Astrocyte (in vitro differentiated cells and primary cell): ENCODE results near the gene ADGRA1.

ENCODE experiments used
- EZH2 ChIP-seq: IDR thresholded peaks from 2 replicates; pipeline ENCODE4 v1.6.1; 2012; ENCODE audit warnings: mild to moderate bottlenecking, low read length, inconsistent platforms; ENCODE audit not compliant: insufficient read depth
- TF ChIP-seq, protein P1 (sequence below): IDR thresholded peaks from 2 replicates; pipeline ENCODE4 v1.5.1; 2011; ENCODE audit warnings: low read depth, mild to moderate bottlenecking, inconsistent platforms, low read length, moderate library complexity; ENCODE audit not compliant: insufficient read depth

DNA sequence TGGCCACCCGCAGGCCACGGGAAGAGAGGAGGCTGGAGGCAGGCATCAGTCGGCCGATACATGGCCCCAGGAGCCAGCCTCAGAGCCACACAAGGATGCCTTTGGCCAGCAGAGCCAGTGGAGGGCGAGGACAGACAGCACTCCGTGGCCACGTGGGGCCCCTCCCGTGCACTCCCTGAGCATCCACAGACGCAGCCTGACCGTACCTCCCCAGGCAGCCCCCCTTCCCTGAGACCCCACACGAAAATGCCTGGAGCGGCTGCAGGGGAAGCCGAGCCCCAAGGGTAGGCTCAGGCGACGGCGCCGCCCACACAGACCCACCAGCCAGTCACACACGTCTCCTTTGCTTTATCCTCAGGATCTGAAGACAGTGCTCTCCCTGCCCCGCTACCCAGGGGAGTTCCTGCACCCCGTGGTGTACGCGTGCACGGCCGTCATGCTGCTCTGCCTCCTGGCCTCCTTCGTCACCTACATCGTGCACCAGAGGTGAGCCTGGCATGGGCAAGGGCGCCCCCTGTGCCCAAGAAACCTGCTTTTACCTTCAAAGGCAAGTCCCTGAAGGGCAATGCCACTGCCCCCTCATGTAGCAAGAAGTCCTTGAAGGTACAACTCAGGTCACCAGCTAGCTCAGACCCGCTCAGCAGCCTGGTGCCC lies 9.0 kb downstream of the ADGRA1 start:
- TF ChIP-seq, protein P1, sequence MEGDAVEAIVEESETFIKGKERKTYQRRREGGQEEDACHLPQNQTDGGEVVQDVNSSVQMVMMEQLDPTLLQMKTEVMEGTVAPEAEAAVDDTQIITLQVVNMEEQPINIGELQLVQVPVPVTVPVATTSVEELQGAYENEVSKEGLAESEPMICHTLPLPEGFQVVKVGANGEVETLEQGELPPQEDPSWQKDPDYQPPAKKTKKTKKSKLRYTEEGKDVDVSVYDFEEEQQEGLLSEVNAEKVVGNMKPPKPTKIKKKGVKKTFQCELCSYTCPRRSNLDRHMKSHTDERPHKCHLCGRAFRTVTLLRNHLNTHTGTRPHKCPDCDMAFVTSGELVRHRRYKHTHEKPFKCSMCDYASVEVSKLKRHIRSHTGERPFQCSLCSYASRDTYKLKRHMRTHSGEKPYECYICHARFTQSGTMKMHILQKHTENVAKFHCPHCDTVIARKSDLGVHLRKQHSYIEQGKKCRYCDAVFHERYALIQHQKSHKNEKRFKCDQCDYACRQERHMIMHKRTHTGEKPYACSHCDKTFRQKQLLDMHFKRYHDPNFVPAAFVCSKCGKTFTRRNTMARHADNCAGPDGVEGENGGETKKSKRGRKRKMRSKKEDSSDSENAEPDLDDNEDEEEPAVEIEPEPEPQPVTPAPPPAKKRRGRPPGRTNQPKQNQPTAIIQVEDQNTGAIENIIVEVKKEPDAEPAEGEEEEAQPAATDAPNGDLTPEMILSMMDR = no peak
- TF ChIP-seq EZH2 = no peak
